ENCODE results near the gene ZNF799.
"Not testable (repeated sequence)": the region's sequence is repeated elsewhere in the genome, so short reads cannot be mapped to it uniquely, and the experiment has no call there.

ZNF799 gene

GRCh38 chr19:12364391-12365235, 36.5 kb downstream of the ZNF799 start:
- no peak for DNase-seq (ENCODE audit: low read depth in 3 of 3, low spot score in 1 of 3)

GRCh38 chr19:12362236-12362635, 38.8 kb downstream of the ZNF799 start:
- DNase-seq (ENCODE audit: low read depth in 3 of 3, low spot score in 1 of 3), result not testable (repeated sequence)

- DNase-seq (ENCODE audit: low read depth in 3 of 3, low spot score in 1 of 3), result no peak
Measured at GRCh38 chr19:12353375-12353774, 47.7 kb downstream of the ZNF799 start.

- DNase-seq (ENCODE audit: low read depth in 3 of 3, low spot score in 1 of 3), result no peak
Measured at GRCh38 chr19:12350890-12351197, 50.2 kb downstream of the ZNF799 start.

GRCh38 chr19:12350185-12350889, 50.7 kb downstream of the ZNF799 start:
- DNase-seq (ENCODE audit: low read depth in 3 of 3, low spot score in 1 of 3), result no peak

- no peak for DNase-seq (ENCODE audit: low read depth in 3 of 3, low spot score in 1 of 3)
Measured at GRCh38 chr19:12346896-12347295, 54.2 kb downstream of the ZNF799 start.

- no peak for DNase-seq (ENCODE audit: low read depth in 3 of 3, low spot score in 1 of 3)
Measured at GRCh38 chr19:12345197-12345596, 55.9 kb downstream of the ZNF799 start.
